ENCODE results near the gene EEIG1.

Gene EEIG1

GRCh38 chr9:127958728-127959127 is 22.1 kb downstream of the EEIG1 start:
- DNase-seq = no peak

GRCh38 chr9:127955294-127956015 is 25.3 kb downstream of the EEIG1 start:
- DNase-seq = peak; percentile 89

- DNase-seq = no peak
These were observed 25.9 kb downstream of the EEIG1 start for GRCh38 chr9:127954831-127955293.

GRCh38 chr9:127953768-127954505 is 26.9 kb downstream of the EEIG1 start:
- DNase-seq = no peak

GRCh38 chr9:127953154-127953553 is 27.6 kb downstream of the EEIG1 start:
- DNase-seq = no peak

GRCh38 chr9:127950513-127951289 is 30.1 kb downstream of the EEIG1 start:
- no peak for DNase-seq

GRCh38 chr9:127949827-127950512 is 30.8 kb downstream of the EEIG1 start:
- no peak for DNase-seq

- DNase-seq = no peak
These were observed 32.7 kb downstream of the EEIG1 start for GRCh38 chr9:127947841-127948710.

- DNase-seq = no peak
These were observed 34.1 kb downstream of the EEIG1 start for GRCh38 chr9:127946728-127947127.

- DNase-seq = no peak
These were observed 34.8 kb downstream of the EEIG1 start for GRCh38 chr9:127945942-127946341.

GRCh38 chr9:127945338-127945737 is 35.5 kb downstream of the EEIG1 start:
- no peak for DNase-seq

GRCh38 chr9:127944586-127945218 is 36.1 kb downstream of the EEIG1 start:
- DNase-seq = no peak

- peak; percentile 70 for DNase-seq
These were observed 37.1 kb downstream of the EEIG1 start for GRCh38 chr9:127943731-127944144.

- DNase-seq = no peak
These were observed 37.7 kb downstream of the EEIG1 start for GRCh38 chr9:127943011-127943662.

GRCh38 chr9:127942216-127943010 is 38.4 kb downstream of the EEIG1 start:
- DNase-seq = peak; percentile 29

- no peak for DNase-seq
These were observed 38.9 kb downstream of the EEIG1 start for GRCh38 chr9:127941961-127942215.

GRCh38 chr9:127941062-127941960 is 39.5 kb downstream of the EEIG1 start:
- DNase-seq = no peak

- no peak for DNase-seq
These were observed 40.2 kb downstream of the EEIG1 start for GRCh38 chr9:127940593-127940992.

GRCh38 chr9:127938298-127938690 is 42.5 kb downstream of the EEIG1 start:
- no peak for DNase-seq

Data from NCI-H1092 (cell line).